HepG2 (cell line): ENCODE measurements around the gene SLC1A2. TPM values are rescaled to one million over a fixed set of nuclear protein-coding genes. Genes with fewer than 3 reads are reported as not detected.

Experiments used
- ATF7 ChIP-seq, 2 experiments: fragments of 450-650 bp in 1 of 2; sonication (generic) in 1 of 2; formaldehyde crosslinking in 1 of 2; IDR thresholded peaks; 2 replicates each; pipeline versions ENCODE4 v1.4.0 to v1.6.1; 2016 to 2020; ENCODE audit warnings: antibody characterized with exemption in 1 of 2, mild to moderate bottlenecking in 1 of 2, missing genetic modification reagents in 1 of 2
- EZH2 ChIP-seq: conservative IDR thresholded peaks from 2 replicates; pipeline ENCODE4 v1.6.1; 2012; ENCODE audit warnings: mild to moderate bottlenecking, low read depth, low read length, moderate library complexity
- MAFF ChIP-seq: IDR thresholded peaks from 2 replicates; pipeline ENCODE4 v1.6.1; 2011; ENCODE audit warnings: low read depth, low read length, improper control_type of control experiment
- MAFG ChIP-seq: sonication (generic); formaldehyde crosslinking; IDR thresholded peaks from 2 replicates; pipeline ENCODE4 v1.5.1; 2020; ENCODE audit warnings: mild to moderate bottlenecking, missing genetic modification reagents
- NFYC ChIP-seq: IDR thresholded peaks from 2 replicates; pipeline ENCODE4 v1.6.1; 2016; ENCODE audit warnings: missing genetic modification reagents, missing compliant biosample characterization
- REPIN1 ChIP-seq: sonication (generic); formaldehyde crosslinking; IDR thresholded peaks from 2 replicates; pipeline ENCODE4 v1.8.0; 2022; ENCODE audit warnings: missing genetic modification reagents, low read depth, mild to moderate bottlenecking, borderline replicate concordance
- ZNF550 ChIP-seq: sonication (generic); formaldehyde crosslinking; IDR thresholded peaks from 2 replicates; pipeline ENCODE4 v1.4.0; 2020; ENCODE audit warnings: mild to moderate bottlenecking, missing genetic modification reagents, borderline replicate concordance
- ZNF839 ChIP-seq: sonication (generic); formaldehyde crosslinking; IDR thresholded peaks from 2 replicates; pipeline ENCODE4 v1.4.0; 2020; ENCODE audit warnings: missing genetic modification reagents, mild to moderate bottlenecking, borderline replicate concordance
- ZNF879 ChIP-seq: sonication (generic); formaldehyde crosslinking; IDR thresholded peaks from 2 replicates; pipeline ENCODE4 v1.8.1; 2023; ENCODE audit warnings: missing genetic modification reagents
- polyA plus RNA-seq, 8 experiments: library from polyadenylated mRNA; depleted of rRNA in 3 of 8; stranded (reverse) in 7 of 8; unstranded in 1 of 8; fragments of >200 nt; fragmentation: Illumina TruSeq in 4 of 8; extraction: Trizol in 4 of 8; gene quantifications; 2 replicates each; pipeline versions ENCODE4 v1.2.1 to v1.2.3, GENCODE V29; 2011 to 2016; ENCODE audit warnings: low read depth in 4 of 8, missing spikeins in 1 of 8, mixed read lengths in 1 of 8; ENCODE audit not compliant: insufficient read depth in 1 of 8
- total RNA-seq, 5 experiments: library from RNA; depleted of rRNA; stranded (reverse); fragments of >200 nt; fragmentation: Illumina TruSeq; extraction: Trizol; gene quantifications; 2 replicates each; pipeline ENCODE4 v1.2.3, GENCODE V29; 2016; ENCODE audit warnings: low read depth in 1 of 5
- TF ChIP-seq, protein P1 (sequence below): sonication (generic); formaldehyde crosslinking; IDR thresholded peaks from 2 replicates; pipeline ENCODE4 v1.5.1; 2020; ENCODE audit warnings: mild to moderate bottlenecking, moderate library complexity, missing genetic modification reagents
- TF ChIP-seq, protein P2 (sequence below): sonication (generic); formaldehyde crosslinking; IDR thresholded peaks from 2 replicates; pipeline ENCODE4 v1.5.1; 2020; ENCODE audit warnings: mild to moderate bottlenecking, missing genetic modification reagents, moderate library complexity
- TF ChIP-seq, protein P3 (sequence below): sonication (generic); formaldehyde crosslinking; IDR thresholded peaks from 2 replicates; pipeline ENCODE4 v1.5.0; 2020; ENCODE audit warnings: mild to moderate bottlenecking, missing genetic modification reagents, moderate library complexity
- TF ChIP-seq, protein P4 (sequence below): sonication (generic); formaldehyde crosslinking; IDR thresholded peaks from 2 replicates; pipeline ENCODE4 v1.4.0; 2020; ENCODE audit warnings: missing genetic modification reagents

SLC1A2 gene
- total and polyA plus RNA-seq, 2 of the 13 experiments (the other 11 are each of a cell fraction or from before 2014, with no cell fraction given): 23.2 to 43.2 TPM

DNA sequence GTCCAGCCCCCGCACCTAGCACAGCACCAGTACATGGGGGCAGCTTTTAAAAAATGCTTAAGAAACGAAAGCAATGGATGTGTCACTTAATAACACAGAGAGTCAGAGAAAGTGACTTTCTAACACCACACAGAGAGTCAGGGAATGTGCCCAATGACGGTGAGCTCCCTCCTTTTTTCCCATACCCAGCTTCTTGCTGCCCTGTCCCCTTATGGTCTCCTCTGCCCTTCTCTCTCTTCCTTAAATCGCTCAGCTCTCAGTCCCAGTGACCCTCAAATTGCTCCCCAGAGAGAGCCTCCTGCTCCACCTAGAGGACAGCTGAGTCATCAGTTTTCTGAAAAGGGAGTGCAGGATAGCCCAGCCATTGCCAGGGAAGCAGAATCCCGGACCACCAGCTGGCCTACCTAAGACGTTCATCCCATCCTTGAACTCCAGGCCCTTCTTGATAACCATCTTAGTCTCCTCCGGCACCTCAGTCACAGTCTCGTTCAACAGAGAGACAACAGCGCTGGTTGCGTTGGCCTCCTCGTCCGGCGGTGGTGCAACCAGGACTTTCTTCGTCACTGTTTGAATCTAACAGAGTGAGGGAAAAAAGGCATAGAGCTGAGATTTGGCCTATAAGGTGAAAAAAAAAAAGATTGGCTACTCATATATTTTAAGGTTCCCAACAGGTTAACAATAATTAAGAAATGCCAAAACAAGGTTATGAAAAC lies 113.5 kb downstream of the SLC1A2 start (continued):
- TF ChIP-seq ZNF839 (no peak), NFYC (CRISPR knock-in tag) (no peak), ZNF879 (no peak), MAFG (CRISPR knock-in tag) (peak; percentile 69; the same call in 1 of the 2 replicates), ZNF550 (CRISPR knock-in tag) (no peak), REPIN1 (no peak), EZH2 (no peak), MAFF (peak; percentile 99), ATF7 (IDR thresholded peaks at IDR 0.05) (no peak), ATF7 (CRISPR knock-in tag; IDR thresholded peaks at IDR 0.05) (no peak)
- TF ChIP-seq, protein P1, sequence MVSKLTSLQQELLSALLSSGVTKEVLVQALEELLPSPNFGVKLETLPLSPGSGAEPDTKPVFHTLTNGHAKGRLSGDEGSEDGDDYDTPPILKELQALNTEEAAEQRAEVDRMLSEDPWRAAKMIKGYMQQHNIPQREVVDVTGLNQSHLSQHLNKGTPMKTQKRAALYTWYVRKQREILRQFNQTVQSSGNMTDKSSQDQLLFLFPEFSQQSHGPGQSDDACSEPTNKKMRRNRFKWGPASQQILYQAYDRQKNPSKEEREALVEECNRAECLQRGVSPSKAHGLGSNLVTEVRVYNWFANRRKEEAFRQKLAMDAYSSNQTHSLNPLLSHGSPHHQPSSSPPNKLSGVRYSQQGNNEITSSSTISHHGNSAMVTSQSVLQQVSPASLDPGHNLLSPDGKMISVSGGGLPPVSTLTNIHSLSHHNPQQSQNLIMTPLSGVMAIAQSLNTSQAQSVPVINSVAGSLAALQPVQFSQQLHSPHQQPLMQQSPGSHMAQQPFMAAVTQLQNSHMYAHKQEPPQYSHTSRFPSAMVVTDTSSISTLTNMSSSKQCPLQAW (CRISPR knock-in tag): 0 out of 2 replicates have a peak, but pooled peaks have one; percentile 18
- TF ChIP-seq, protein P2, sequence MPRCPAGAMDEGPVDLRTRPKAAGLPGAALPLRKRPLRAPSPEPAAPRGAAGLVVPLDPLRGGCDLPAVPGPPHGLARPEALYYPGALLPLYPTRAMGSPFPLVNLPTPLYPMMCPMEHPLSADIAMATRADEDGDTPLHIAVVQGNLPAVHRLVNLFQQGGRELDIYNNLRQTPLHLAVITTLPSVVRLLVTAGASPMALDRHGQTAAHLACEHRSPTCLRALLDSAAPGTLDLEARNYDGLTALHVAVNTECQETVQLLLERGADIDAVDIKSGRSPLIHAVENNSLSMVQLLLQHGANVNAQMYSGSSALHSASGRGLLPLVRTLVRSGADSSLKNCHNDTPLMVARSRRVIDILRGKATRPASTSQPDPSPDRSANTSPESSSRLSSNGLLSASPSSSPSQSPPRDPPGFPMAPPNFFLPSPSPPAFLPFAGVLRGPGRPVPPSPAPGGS (CRISPR knock-in tag): no peak
- TF ChIP-seq, protein P3, sequence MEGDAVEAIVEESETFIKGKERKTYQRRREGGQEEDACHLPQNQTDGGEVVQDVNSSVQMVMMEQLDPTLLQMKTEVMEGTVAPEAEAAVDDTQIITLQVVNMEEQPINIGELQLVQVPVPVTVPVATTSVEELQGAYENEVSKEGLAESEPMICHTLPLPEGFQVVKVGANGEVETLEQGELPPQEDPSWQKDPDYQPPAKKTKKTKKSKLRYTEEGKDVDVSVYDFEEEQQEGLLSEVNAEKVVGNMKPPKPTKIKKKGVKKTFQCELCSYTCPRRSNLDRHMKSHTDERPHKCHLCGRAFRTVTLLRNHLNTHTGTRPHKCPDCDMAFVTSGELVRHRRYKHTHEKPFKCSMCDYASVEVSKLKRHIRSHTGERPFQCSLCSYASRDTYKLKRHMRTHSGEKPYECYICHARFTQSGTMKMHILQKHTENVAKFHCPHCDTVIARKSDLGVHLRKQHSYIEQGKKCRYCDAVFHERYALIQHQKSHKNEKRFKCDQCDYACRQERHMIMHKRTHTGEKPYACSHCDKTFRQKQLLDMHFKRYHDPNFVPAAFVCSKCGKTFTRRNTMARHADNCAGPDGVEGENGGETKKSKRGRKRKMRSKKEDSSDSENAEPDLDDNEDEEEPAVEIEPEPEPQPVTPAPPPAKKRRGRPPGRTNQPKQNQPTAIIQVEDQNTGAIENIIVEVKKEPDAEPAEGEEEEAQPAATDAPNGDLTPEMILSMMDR (CRISPR knock-in tag): peak; percentile 47
- TF ChIP-seq, protein P4, sequence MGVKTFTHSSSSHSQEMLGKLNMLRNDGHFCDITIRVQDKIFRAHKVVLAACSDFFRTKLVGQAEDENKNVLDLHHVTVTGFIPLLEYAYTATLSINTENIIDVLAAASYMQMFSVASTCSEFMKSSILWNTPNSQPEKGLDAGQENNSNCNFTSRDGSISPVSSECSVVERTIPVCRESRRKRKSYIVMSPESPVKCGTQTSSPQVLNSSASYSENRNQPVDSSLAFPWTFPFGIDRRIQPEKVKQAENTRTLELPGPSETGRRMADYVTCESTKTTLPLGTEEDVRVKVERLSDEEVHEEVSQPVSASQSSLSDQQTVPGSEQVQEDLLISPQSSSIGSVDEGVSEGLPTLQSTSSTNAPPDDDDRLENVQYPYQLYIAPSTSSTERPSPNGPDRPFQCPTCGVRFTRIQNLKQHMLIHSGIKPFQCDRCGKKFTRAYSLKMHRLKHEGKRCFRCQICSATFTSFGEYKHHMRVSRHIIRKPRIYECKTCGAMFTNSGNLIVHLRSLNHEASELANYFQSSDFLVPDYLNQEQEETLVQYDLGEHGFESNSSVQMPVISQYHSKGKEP (CRISPR knock-in tag): no peak
